HL-60 (cell line): ENCODE data around the gene ATOSB.

Experiments
- DNase-seq, 2 experiments: peaks; one replicate each; pipeline ENCODE4 v3.0.0-alpha.2; 2010 to 2020; ENCODE audit warnings: low read depth in 1 of 2, low spot score in 1 of 2
- H3K27ac ChIP-seq: fragments of 250-450 bp; sonication (Bioruptor Pico); replicated peaks from 2 replicates; pipeline ENCODE4 v1.5.1; 2020; ENCODE audit warnings: mild to moderate bottlenecking, moderate library complexity
- H3K27me3 ChIP-seq: fragments of 250-450 bp; sonication (Bioruptor Pico); 2 replicates; pipeline ENCODE4 v1.5.1; 2021; ENCODE audit warnings: mild to moderate bottlenecking, moderate library complexity; ENCODE audit not compliant: insufficient read depth, poor library complexity, severe bottlenecking
- H3K4me3 ChIP-seq: replicated peaks from 2 replicates; pipeline ENCODE4 v1.5.1; 2011; ENCODE audit warnings: mild to moderate bottlenecking, control low read depth, low read length; ENCODE audit not compliant: insufficient read depth
- GABPA ChIP-seq: IDR thresholded peaks from 2 replicates; pipeline ENCODE4 v1.6.1; 2012; ENCODE audit warnings: low read depth
- POLR2AphosphoS5 ChIP-seq: IDR thresholded peaks from 2 replicates; pipeline ENCODE4 v1.6.1; 2012; ENCODE audit warnings: low read depth
- SPI1 ChIP-seq: IDR thresholded peaks from 2 replicates; pipeline ENCODE4 v1.6.1; 2012; ENCODE audit warnings: low read depth, mild to moderate bottlenecking, borderline replicate concordance
- TF ChIP-seq, protein P1 (sequence below): IDR thresholded peaks from 2 replicates; pipeline ENCODE4 v1.6.1; 2012; ENCODE audit warnings: low read depth; ENCODE audit not compliant: insufficient replicate concordance
- TF ChIP-seq, protein P2 (sequence below): IDR thresholded peaks from one replicate; pipeline ENCODE4 v1.5.1; 2011; ENCODE audit warnings: low read length, control low read depth, inconsistent platforms; ENCODE audit not compliant: insufficient read depth

Gene ATOSB

DNA sequence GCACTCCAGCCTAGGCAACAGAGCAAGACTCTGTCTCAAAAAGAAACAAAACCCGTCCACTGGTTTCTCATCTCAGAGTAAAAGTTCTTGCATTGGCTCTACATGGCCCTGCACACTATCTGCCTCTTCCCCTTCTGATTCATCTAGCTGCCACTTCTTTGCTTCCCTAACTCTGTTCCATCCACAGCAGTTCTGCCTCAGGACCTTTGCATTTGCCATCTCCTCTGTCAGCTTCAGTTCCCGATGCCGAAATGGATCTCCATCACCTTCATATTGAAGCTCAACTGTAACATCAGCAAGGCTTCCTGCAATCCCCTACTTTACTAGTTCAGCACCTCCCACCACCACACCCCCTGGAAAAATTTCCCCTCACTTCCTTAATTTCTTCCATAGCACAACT, 18.1 kb downstream of the ATOSB start:
- DNase-seq, result no peak
- no peaks in the 10 kb centered on the region for H3K27me3 ChIP-seq
- TF ChIP-seq SPI1, result peak; percentile 14; the same call in 1 of the 2 replicates
- TF ChIP-seq, protein P1, sequence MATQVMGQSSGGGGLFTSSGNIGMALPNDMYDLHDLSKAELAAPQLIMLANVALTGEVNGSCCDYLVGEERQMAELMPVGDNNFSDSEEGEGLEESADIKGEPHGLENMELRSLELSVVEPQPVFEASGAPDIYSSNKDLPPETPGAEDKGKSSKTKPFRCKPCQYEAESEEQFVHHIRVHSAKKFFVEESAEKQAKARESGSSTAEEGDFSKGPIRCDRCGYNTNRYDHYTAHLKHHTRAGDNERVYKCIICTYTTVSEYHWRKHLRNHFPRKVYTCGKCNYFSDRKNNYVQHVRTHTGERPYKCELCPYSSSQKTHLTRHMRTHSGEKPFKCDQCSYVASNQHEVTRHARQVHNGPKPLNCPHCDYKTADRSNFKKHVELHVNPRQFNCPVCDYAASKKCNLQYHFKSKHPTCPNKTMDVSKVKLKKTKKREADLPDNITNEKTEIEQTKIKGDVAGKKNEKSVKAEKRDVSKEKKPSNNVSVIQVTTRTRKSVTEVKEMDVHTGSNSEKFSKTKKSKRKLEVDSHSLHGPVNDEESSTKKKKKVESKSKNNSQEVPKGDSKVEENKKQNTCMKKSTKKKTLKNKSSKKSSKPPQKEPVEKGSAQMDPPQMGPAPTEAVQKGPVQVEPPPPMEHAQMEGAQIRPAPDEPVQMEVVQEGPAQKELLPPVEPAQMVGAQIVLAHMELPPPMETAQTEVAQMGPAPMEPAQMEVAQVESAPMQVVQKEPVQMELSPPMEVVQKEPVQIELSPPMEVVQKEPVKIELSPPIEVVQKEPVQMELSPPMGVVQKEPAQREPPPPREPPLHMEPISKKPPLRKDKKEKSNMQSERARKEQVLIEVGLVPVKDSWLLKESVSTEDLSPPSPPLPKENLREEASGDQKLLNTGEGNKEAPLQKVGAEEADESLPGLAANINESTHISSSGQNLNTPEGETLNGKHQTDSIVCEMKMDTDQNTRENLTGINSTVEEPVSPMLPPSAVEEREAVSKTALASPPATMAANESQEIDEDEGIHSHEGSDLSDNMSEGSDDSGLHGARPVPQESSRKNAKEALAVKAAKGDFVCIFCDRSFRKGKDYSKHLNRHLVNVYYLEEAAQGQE, result no peak
- no peak overlapping the region for H3K27ac ChIP-seq
- no peak overlapping the region for H3K4me3 ChIP-seq

DNA sequence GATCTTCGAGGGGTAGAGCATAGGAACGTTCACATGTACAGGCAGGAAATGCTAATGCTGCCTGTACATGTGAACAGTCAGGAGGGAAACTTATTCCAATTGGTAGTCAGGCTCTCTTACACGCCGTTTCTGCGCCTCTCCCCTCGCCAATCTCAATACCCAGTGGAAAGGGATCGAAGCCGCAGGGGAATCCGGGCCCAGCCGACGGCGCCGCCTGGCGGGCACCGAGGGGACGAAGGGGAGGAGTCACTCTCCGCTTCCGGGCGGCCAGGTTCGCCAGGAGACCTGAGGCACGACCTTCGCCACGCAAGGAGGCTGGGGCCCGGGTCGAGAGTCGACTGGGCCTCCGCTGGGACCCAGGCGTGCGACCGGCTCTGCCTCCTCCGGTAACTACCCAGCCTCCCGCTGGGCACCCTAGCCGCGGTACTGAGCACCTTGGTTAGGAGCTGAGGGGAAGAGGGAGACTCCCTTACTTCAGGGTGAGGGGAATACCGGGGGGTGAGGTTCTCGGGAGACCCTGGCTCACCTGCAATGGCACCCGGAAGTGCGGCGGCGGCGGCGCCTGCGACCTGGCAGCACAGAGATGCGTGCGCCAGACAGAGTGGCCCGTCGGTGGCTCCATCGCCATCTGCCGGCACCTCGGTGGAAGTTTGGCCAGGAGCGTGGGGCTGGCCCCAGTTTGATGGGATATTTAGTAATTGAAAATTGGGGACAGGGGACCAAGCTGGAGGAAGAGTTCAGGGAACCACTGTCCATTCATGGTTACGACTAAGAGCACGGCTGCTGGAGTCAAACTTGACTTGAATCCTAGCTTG, 19.4 kb downstream of the ATOSB start, which contains the start of gene PIGO:
PIGO (minus strand) TSS at position 557 of the 815 bp plus-strand sequence. CDS start 1,026 bp downstream, outside the sequence.
- H3K27ac ChIP-seq, result peak within 1 kb of the TSS; percentile 97
- H3K4me3 ChIP-seq, result peak within 1 kb of the TSS; percentile 62
- H3K27me3 ChIP-seq, result no peaks in the 10 kb centered on the region
- DNase-seq, result peak; percentile 84 to 92
- TF ChIP-seq POLR2AphosphoS5, result peak; percentile 90
- no peak for TF ChIP-seq SPI1
- TF ChIP-seq, protein P1, result peak; percentile 73
- TF ChIP-seq, protein P2, sequence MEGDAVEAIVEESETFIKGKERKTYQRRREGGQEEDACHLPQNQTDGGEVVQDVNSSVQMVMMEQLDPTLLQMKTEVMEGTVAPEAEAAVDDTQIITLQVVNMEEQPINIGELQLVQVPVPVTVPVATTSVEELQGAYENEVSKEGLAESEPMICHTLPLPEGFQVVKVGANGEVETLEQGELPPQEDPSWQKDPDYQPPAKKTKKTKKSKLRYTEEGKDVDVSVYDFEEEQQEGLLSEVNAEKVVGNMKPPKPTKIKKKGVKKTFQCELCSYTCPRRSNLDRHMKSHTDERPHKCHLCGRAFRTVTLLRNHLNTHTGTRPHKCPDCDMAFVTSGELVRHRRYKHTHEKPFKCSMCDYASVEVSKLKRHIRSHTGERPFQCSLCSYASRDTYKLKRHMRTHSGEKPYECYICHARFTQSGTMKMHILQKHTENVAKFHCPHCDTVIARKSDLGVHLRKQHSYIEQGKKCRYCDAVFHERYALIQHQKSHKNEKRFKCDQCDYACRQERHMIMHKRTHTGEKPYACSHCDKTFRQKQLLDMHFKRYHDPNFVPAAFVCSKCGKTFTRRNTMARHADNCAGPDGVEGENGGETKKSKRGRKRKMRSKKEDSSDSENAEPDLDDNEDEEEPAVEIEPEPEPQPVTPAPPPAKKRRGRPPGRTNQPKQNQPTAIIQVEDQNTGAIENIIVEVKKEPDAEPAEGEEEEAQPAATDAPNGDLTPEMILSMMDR, result peak; percentile 76
- peak; percentile 74 for TF ChIP-seq GABPA

DNA sequence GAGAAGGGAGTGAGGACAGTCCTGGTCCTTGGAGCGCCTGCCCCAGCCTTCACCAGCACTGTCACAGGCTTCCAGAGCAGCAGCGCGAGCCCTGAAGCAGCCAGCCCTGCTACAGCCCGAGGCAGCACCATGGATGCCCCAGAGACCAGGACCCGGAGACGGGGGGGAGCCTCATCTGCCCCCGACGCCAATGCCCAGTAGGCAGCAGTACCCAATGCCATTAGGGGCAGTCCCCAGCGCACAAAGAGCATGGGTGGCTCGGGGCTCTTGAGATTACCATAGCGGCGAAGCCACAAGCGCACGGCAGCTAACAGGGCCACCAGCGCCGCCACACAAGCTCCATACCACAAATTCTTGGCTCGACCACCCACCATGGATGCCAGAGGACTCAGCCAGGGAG, 24.1 kb downstream of the ATOSB start:
- TF ChIP-seq SPI1, result no peak
- TF ChIP-seq, protein P1, result no peak
- TF ChIP-seq POLR2AphosphoS5, result no peak
- no peak for TF ChIP-seq GABPA
- no peaks in the 10 kb centered on the region for H3K27me3 ChIP-seq
- no peak overlapping the region for H3K27ac ChIP-seq
- H3K4me3 ChIP-seq, result no peak overlapping the region
- DNase-seq, result no peak

DNA sequence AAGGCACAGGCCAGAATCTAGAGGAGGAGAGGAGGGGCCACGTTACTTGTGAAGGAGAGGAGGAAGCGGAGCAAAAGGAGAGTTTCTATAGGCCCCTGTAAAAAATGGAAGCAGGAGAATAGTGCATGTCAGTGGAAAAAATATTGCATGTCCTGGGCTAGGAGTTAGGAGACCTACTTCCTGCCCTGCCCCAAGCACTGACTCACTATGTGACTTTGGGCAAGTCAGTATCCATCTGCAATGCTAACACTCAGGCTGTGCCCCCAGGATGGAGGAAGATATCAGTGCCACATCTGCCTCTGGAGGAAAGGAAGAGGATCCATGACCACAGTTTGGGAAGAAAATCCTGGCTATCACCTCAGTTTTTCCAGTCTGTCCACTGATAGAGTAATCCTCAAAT, 26.2 kb downstream of the ATOSB start:
- H3K27ac ChIP-seq, result no peak overlapping the region
- DNase-seq, result no peak
- H3K27me3 ChIP-seq, result no peaks in the 10 kb centered on the region
- no peak overlapping the region for H3K4me3 ChIP-seq
- no peak for TF ChIP-seq GABPA
- TF ChIP-seq, protein P1, result no peak
- TF ChIP-seq, protein P2, result no peak
- TF ChIP-seq POLR2AphosphoS5, result no peak
